Cardiac muscle cell (in vitro differentiated cells and primary cell): Measurements from ENCODE around the gene CMTM7. TPM values are rescaled to one million over a fixed set of nuclear protein-coding genes. Genes with fewer than 3 reads are reported as not detected.
"Not testable (repeated sequence)": the region's sequence is repeated elsewhere in the genome, so short reads cannot be mapped to it uniquely, and the experiment has no call there.

Source experiments
- DNase-seq, 2 donors: peaks; one replicate each; pipeline versions ENCODE4 v3.0.0 to v3.0.0-alpha.2; 2010 to 2017; ENCODE audit warnings: low read depth in 1 of 2, low spot score in 1 of 2
- H3K27ac ChIP-seq: fragments of 200-600 bp; sonication (generic); 2 replicates; pipeline ENCODE4 v1.5.1; 2016
- H3K27me3 ChIP-seq: fragments of 200-600 bp; sonication (generic); 2 replicates; pipeline ENCODE4 v1.6.0; 2016; ENCODE audit warnings: control low read depth
- H3K36me3 ChIP-seq: fragments of 200-600 bp; sonication (generic); 2 replicates; pipeline ENCODE4 v1.5.1; 2016; ENCODE audit warnings: control low read depth
- H3K4me1 ChIP-seq: fragments of 200-600 bp; sonication (generic); 2 replicates; pipeline ENCODE4 v1.8.1; 2017; ENCODE audit warnings: low read depth, mild to moderate bottlenecking, mixed run types
- H3K4me3 ChIP-seq: fragments of 200-600 bp; sonication (generic); 2 replicates; pipeline ENCODE4 v1.5.1; 2016; ENCODE audit warnings: mild to moderate bottlenecking
- H3K9me3 ChIP-seq: fragments of 200-600 bp; sonication (generic); 2 replicates; pipeline ENCODE4 v1.5.1; 2017; ENCODE audit warnings: low read depth, mild to moderate bottlenecking, control low read depth
- CTCF ChIP-seq: IDR thresholded peaks from 2 replicates; pipeline ENCODE4 v1.5.1; 2012; ENCODE audit warnings: low read depth, mild to moderate bottlenecking, low read length
- polyA plus RNA-seq: library from polyadenylated mRNA; unstranded; fragments of >200 nt; fragmentation: Nextera tagmentation; extraction: Ambion mirVana; gene quantifications from 2 replicates; pipeline ENCODE4 v1.2.1, GENCODE V29; 2016
- total RNA-seq: library from RNA; depleted of rRNA; stranded (reverse); fragments of >200 nt; gene quantifications from 2 replicates; pipeline ENCODE4 v1.2.3, GENCODE V29; 2016

The CMTM7 gene
- total and polyA plus RNA-seq, 2 experiments from 2014 or later, result 24.2 to 42.4 TPM

- no peak for TF ChIP-seq CTCF
- Histone ChIP-seq H3K27me3 (no peaks in the 10 kb centered on the region), H3K9me3 (no peaks in the 10 kb centered on the region)
These were observed 64.2 kb downstream of the CMTM7 start for GRCh38 chr3:32455609-32456428.

GRCh38 chr3:32456429-32457130 lies 64.9 kb downstream of the CMTM7 start:
- no peak for TF ChIP-seq CTCF
- Histone ChIP-seq H3K9me3 (no peaks in the 10 kb centered on the region), H3K4me3 (no peak overlapping the region), H3K27ac (no peak overlapping the region), H3K36me3 (no peaks in the 10 kb centered on the region), H3K4me1 (peaks cover 3% of the 10 kb centered on the region), H3K27me3 (no peaks in the 10 kb centered on the region)
- DNase-seq, result no peak

More at GRCh38 chr3:32455609-32456428, 64.2 kb downstream of the CMTM7 start:
- no peak overlapping the region for H3K27ac ChIP-seq
- no peak overlapping the region for H3K4me3 ChIP-seq
- peaks cover 3% of the 10 kb centered on the region for H3K4me1 ChIP-seq
- no peaks in the 10 kb centered on the region for H3K36me3 ChIP-seq
- no peak for DNase-seq

DNA sequence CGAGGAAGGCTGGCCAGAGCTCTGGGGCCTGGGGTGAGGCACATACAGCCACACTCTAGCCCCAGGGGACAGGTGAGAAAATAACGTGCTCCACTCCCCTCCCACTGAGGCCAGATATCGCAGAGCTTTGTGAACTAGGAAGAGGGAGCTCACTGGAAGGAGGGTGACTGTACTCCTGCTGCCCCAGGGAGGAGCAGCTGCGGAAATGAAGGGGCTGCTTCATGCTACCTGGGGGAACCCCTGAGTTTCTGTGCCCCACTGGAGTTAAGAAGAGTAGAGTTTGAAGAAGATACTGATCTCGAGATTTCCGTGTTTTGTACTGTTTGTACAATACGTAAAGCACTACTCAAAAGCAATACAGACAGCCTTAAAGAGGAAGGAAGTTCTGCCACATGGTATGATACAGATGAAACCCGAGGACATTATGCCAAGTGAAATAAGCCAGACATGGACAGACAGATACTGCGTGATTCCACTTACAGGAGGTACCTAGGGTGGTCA lies 66.4 kb downstream of the CMTM7 start:
- no peak overlapping the region for H3K27ac ChIP-seq
- no peak for TF ChIP-seq CTCF
- peaks cover 8% of the 10 kb centered on the region for H3K4me1 ChIP-seq
- H3K9me3 ChIP-seq, result no peaks in the 10 kb centered on the region
- no peak for DNase-seq
- no peak overlapping the region for H3K4me3 ChIP-seq
- H3K27me3 ChIP-seq, result no peaks in the 10 kb centered on the region
- H3K36me3 ChIP-seq, result no peaks in the 10 kb centered on the region

GRCh38 chr3:32459450-32459849 lies 67.8 kb downstream of the CMTM7 start:
- Histone ChIP-seq H3K36me3 (no peaks in the 10 kb centered on the region), H3K4me3 (no peak overlapping the region), H3K27ac (no peak overlapping the region), H3K9me3 (no peaks in the 10 kb centered on the region), H3K27me3 (no peaks in the 10 kb centered on the region), H3K4me1 (peaks cover 12% of the 10 kb centered on the region)
- no peak for DNase-seq
- no peak for TF ChIP-seq CTCF

GRCh38 chr3:32460031-32460749 lies 68.5 kb downstream of the CMTM7 start:
- Histone ChIP-seq H3K27ac (no peak overlapping the region), H3K36me3 (no peaks in the 10 kb centered on the region), H3K4me3 (no peak overlapping the region), H3K4me1 (peaks cover 12% of the 10 kb centered on the region), H3K9me3 (no peaks in the 10 kb centered on the region), H3K27me3 (no peaks in the 10 kb centered on the region)
- no peak for TF ChIP-seq CTCF
- DNase-seq, result no peak

DNA sequence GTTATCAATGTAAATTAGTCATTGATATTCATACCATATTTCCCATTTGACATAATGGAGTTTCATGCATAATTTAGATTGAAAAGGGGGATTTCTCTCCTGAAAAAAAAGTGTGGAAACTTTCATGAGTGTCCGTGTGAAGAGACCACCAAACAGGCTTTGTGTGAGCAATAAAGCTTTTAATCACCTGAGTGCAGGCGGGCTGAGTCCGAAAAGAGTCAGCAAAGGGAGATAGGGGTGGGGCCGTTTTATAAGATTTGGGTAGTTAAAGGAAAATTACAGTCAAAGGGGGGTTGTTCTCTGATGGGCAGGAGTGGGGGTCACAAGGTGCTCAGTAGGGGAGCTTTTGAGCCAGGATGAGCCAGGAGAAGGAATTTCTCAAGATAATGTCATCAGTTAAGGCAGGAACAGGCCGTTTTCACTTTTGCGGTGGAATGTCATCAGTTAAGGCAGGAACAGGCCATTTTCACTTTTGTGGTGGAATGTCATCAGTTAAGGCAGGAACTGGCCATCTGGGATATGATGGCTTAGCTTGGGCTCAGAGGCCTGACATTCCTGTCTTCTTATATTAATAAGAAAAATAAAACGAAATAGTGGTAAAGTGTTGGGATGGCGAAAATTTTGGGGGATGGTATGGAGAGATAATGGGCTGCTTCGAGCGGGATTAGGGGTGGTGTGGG lies 69.3 kb downstream of the CMTM7 start:
- not testable (repeated sequence) for H3K27ac ChIP-seq, H3K9me3 ChIP-seq, H3K4me3 ChIP-seq, H3K36me3 ChIP-seq, DNase-seq, H3K27me3 ChIP-seq
- H3K4me1 ChIP-seq, result peaks cover 12% of the 10 kb centered on the region

DNA sequence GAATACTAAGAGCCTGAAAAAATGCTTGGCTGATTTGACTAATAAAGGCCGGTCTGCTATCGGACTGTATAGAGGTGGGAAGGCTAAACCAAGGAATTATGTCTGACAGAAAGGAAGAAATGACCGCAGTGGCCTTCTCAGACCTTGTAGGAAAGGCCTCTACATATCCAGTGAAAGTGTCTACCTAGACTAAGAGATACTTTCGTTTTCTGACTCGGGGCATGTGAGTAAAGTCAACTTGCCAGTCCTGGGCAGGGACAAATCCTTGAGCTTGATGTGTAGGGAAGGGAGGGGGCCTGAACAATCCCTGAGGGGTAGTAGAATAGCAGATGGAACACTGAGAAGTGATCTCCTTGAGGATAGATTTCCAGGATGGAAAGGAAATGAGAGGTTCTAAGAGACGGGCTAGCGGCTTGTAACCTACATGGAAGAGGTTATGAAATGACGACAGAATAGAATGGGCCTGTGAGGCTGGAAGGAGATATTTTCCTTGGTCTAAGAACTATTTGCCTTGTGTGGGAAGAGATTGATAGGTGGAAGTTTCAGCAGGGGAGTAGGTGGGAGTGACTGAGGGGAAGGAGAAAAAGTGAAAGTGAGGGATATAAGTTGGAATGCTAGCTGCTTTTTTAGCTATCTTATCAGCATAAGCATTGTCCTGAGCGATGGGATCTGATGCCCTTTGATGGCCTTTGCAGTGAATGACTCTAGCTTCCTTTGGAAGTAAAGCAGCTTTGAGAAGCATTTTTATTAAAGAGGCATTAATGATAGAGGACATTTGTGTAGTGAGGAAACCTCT lies 70.7 kb downstream of the CMTM7 start:
- peaks cover 12% of the 10 kb centered on the region for H3K4me1 ChIP-seq
- not testable (repeated sequence) for H3K27ac ChIP-seq, H3K4me3 ChIP-seq, H3K27me3 ChIP-seq, H3K36me3 ChIP-seq, H3K9me3 ChIP-seq, DNase-seq
